Measurements from ENCODE around the gene RDH16.

- no peak for TF ChIP-seq CTCF (IDR thresholded peaks at IDR 0.05)
- TF ChIP-seq POLR2A (IDR thresholded peaks at IDR 0.05), result no peak
- TF ChIP-seq POLR2AphosphoS5 (IDR thresholded peaks at IDR 0.05; ENCODE audit: insufficient read depth in 1 of 2, low read depth in 1 of 2), result no peak
Measured at GRCh38 chr12:56980268-56980667, 22.9 kb upstream of the RDH16 start.
